GM12873 (cell line): Measurements from ENCODE around the gene GREB1.

ENCODE experiments used
- TF ChIP-seq, protein P1 (sequence below): IDR thresholded peaks from 2 replicates; pipeline ENCODE4 v1.5.1; 2012; ENCODE audit warnings: low read depth, mild to moderate bottlenecking, moderate library complexity, low read length, control low read depth; ENCODE audit not compliant: insufficient read depth; ENCODE audit errors: missing control alignments

The GREB1 gene

DNA sequence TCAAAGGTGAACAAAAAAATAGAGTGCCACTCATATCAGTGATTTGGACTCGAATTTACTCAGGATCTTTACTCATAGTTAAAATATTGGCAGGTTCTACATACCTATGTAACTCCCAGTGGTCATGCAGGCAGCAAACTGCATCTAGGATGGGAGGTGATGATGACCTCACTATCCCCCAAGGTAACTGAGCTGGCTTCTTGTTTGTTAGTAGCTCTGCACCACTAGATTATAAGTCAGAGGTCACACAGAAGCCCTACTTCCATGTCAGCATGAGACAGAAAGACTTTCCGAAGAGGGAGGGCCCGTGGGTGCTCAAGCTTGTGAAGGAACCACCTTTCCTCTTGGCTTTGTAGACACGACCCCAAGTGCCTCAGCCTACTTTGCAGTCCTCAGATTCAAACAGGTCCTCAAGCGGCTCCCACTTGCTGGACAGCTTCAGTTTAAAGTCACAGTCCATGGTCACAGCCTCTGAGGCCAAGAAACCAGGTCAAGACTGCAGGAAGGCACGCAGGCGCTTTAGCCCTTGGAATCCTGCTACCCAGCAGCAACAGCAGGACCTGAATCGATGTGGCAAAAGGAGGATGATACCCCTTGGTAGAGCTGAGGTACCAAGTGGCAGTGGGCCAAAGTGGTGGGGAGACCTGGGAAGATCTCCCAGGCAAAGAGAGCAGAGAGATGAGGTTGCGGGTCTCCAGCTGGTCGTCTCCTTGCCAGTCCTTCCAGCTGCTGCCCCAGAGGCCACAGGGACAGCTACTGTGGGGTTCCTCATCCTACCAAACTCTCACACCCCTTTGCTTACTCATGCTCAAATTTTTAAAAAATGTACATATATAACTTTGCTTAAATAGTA, 131.9 kb downstream of the GREB1 start:
- TF ChIP-seq, protein P1, sequence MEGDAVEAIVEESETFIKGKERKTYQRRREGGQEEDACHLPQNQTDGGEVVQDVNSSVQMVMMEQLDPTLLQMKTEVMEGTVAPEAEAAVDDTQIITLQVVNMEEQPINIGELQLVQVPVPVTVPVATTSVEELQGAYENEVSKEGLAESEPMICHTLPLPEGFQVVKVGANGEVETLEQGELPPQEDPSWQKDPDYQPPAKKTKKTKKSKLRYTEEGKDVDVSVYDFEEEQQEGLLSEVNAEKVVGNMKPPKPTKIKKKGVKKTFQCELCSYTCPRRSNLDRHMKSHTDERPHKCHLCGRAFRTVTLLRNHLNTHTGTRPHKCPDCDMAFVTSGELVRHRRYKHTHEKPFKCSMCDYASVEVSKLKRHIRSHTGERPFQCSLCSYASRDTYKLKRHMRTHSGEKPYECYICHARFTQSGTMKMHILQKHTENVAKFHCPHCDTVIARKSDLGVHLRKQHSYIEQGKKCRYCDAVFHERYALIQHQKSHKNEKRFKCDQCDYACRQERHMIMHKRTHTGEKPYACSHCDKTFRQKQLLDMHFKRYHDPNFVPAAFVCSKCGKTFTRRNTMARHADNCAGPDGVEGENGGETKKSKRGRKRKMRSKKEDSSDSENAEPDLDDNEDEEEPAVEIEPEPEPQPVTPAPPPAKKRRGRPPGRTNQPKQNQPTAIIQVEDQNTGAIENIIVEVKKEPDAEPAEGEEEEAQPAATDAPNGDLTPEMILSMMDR, result no peak

DNA sequence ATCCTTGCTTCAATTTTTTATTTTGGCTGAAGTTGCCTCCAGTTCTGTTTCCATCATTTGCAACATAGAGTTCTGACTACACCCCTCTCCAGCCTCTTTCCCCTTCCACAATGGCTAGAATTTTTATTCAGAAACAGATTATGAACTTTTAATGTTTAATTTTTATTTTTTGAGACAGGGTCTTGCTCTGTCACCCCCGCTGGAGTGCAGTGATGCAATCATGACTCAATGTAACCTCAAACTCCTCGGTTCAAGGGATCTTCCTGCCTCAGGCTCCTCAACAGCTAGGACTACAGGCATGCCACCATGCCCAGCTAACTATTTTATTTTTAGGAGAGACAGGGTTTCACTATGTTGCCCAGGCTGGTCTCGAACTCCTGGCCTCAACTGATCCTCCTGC, 133.3 kb downstream of the GREB1 start:
- TF ChIP-seq, protein P1, result no peak

DNA sequence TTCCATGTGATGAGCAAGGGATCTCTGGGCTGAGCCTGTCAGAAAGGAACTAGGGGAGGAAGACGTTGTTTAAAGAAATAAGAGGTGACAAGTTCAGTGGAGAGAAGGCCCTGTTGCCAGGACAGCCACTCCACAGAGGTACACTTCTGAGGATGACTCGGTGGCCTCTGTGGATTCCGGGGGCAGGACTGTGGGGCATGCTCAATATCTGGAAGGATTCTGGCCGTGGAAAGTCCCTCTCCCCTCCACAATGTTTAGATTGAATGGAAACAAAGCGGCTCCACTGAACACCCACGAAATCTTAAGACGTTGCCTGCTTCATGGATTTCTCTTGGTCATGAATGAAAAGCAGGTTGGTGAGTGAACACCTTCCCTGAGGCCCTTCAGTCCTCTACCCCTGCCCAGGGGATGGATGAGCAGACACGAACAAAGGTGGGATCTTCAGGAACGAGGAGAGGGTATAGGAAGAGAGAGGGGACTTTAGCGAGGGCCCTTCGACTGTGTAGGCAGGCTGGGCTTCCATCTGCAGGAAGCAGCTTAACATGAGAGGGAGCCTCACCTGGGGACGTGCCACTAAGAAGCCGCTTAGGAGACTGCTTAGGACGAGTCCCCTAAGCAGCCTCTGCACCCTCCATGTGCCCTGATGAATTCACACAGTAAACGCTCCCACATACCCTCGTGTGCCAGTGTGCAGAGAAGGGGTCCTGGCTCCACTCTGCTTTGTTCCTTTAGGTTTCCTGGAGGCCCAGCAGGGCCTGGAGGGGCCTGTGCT, 134.2 kb downstream of the GREB1 start:
- TF ChIP-seq, protein P1, result no peak

DNA sequence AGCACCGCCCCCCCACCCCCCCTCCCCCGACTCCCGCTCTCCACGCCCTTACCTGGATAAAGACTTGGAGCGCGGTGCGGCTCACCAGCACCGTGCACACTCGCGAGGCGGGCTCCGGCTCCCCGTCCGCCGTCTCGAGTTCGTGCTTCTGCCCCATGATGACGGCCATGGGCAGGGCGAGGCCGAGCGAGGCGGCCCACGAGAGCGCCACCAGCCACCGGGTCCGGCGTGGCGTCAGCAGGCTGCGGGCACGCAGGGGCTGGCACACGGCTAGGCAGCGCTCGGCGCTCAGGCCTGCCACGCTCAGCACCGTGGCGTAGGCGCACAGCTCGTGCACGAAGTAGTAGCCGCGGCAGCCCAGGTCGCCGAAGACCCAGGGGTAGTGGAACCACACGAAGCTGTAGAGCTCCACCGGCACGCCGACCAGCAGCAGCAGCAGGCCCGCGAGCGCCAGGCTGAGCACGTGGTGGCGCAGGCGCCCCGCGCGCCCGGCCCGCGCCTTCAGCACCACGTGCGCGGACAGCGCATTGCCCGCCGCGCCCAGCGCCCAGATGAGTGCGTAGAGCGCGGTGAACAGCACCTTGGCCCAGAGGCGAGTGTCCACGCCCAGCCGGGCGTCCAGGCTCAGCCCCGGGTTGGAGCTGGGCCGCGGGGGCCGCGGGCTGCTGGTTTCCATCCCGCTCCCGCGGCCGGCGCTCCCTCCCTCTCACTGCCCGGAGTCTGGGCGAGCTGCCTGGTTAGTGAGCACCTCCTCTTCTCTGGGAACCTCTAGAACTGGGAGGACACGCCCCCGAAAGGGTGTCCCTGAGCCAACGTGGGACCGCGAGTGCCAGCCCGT, 135.8 kb downstream of the GREB1 start, which contains the start of gene NTSR2:
Gene NTSR2, minus strand, starts transcription at position 742 of the 838 bp plus-strand sequence. Its CDS starts 66 bp downstream, at position 676.
- TF ChIP-seq, protein P1, result no peak

DNA sequence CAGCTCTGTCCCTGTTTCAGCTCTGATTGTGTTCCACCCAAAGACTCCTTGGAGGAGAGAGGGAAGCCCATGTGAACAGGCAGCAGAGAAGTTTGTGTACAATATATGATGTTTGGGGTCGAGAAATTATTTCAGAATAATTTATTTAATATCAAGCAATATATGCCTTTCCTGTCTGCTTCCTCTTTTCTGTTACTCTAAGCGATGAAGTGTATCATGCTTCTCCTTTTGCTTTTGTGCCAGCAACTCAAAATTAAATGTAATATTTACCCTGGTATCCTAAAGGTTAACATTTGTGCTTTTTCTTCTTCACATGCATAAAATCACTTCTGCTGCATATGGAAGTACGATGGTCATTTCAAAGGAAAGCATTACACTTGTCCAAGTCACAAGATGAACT, 138.6 kb downstream of the GREB1 start:
- TF ChIP-seq, protein P1, result no peak

DNA sequence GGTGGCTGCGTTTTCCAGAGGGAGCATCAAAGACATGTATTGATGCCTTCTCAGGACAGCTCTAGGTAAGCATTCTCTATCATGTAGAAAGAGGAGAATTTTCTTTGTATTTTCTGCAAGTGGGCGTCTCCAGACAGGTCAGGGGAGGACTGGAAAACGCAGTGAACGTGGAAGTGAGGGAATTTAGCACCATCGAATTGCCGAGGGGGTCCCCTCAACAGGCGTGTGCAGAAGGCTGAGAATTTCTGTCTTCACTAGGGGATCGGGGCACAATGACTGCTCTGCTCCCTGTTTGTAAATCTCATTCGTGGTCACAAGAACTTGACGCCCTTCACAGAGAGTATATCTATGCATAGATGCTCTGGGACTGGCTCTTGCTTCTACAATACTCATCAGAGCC, 141.1 kb downstream of the GREB1 start:
- TF ChIP-seq, protein P1, result no peak
